GM15510 (cell line): ENCODE results near the gene GALNT3.

ENCODE experiments used
- POLR2A ChIP-seq: IDR thresholded peaks from 3 replicates; pipeline ENCODE4 v1.6.1; 2011; ENCODE audit warnings: borderline replicate concordance; ENCODE audit not compliant: insufficient read length; ENCODE audit errors: extremely low read depth

The GALNT3 gene

DNA sequence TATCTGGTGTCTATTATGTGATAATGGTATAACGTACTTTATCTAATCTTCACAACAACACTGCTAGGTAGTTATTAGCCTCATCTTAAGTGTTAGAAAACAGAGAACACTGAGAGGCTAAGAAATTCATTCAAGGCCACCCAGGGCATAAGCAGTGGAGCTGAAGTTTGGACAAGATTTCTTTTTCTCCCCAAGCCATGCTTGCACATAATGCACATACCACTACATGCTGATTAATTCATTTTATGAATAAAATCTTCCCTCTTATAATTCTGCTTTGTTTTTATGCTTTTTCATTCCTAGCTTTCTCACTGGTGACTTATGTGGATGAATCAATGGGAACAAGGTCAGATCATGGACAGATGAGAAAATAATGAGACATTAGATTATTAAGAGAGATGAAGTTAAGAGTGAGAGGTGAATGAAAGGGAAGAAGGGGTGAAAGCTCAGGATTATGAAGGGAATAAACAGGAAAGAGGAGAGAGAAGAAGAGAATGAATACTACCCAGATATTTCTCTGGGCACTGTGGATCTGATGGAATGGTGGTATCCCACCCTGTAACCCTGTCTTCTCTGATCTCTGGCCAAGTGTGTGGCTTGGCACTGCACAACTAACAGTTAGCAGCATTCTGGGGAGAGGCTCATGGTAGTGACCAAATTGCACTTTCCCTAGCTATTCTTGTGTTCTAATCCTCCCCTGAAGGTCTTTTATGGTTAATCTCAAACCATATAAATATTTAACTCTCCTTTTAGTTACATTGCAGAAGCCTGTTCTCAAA lies 17.7 kb upstream of the GALNT3 start:
- no peak for TF ChIP-seq POLR2A

- no peak for TF ChIP-seq POLR2A
Observed at GRCh38 chr2:165810418-165810817, 16.4 kb upstream of the GALNT3 start.

DNA sequence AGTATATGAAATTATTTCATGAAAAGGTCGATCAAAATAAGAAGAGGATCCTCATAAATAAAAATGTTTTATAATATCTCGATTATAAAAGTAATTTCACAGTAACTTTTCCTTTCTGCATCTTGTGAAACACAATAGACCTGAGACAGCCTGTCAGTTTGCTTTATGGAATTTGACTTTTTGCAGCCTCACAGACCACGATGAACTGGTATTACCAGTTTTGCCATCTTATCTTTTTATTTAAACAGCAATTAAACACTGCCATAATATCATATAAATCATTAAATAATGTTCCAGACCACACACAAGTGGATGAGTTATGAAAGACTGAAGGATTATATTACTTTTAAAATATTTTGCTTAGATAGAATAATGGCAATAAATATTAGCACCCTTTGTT lies 10.7 kb upstream of the GALNT3 start:
- no peak for TF ChIP-seq POLR2A

DNA sequence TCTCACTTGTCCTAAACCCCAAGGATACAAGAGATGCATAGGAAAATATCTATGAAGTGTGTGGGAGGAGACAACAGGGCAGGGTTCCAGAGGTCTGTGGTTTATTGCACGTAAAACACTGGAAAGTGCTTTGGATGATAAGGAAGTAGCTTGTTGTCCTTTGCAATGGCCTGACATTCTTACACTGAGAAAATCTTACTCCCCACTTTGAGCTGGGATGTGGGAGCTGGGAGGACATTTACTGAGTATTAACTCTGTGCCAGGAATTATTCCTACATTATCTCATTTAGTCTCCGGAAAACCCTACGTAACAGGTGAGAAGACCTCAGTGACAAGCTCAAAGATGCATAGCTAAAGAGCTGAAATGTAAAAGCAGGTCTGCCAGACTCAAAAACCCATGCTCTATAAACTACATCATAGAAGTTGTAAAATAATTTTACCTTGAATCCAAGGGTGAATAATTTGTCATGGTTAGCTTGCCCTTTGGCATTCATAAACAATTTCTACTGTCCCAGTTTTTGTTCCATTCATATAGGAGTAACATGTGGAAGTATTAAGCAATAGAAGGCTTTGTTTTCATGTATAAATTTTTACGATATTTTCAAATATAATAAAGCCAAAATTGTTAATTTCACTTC lies 9.2 kb upstream of the GALNT3 start:
- TF ChIP-seq POLR2A = no peak

- TF ChIP-seq POLR2A = no peak
Observed at GRCh38 chr2:165801176-165801575, 7.1 kb upstream of the GALNT3 start.

- TF ChIP-seq POLR2A = no peak
Observed at GRCh38 chr2:165796819-165797530, 2.9 kb upstream of the GALNT3 start.

- no peak for TF ChIP-seq POLR2A
Observed at GRCh38 chr2:165796129-165796528, 2.1 kb upstream of the GALNT3 start.

DNA sequence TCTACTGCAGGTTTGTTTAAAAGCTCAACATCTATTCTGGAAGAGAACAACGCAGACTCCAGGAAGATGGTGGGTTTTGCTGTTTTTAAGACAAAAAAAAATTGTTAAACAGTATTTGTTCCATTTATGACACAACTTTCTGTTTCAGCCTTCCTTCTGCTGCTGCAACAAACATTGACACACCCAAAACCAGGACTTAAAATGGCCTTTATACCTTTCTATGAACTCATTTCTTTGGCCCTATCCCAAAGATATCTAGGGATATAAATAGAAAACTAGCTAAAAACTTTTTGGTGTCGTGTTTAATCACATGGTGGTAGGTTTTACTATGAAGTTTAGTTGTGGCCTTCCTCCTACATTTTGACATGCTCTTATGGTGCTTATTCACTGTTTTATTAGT lies 964 bp upstream of the GALNT3 start:
- TF ChIP-seq POLR2A = no peak

DNA sequence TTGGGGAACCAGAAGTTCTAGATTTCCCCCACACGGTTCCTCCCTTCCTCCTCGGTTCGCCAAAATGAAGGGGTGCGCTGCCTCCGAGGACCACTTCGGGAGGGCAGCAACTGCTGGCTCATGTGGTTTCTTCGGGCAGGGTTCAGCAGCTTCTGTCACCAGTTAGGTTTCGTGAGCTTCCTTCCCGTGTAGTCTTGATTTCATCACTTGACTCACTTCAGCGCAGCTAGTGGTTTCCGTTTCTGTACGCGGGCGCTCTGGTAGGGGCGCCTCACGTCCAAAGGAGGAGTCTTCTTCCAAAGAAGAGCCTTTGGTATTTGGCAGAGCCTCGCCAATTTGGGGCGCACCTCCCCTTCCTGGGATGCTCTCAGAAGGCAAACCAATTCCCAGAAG lies 485 bp upstream of the GALNT3 start:
- TF ChIP-seq POLR2A = peak; percentile 43

GRCh38 chr2:165793161-165793778 lies 777 bp downstream of the GALNT3 start:
- no peak for TF ChIP-seq POLR2A

DNA sequence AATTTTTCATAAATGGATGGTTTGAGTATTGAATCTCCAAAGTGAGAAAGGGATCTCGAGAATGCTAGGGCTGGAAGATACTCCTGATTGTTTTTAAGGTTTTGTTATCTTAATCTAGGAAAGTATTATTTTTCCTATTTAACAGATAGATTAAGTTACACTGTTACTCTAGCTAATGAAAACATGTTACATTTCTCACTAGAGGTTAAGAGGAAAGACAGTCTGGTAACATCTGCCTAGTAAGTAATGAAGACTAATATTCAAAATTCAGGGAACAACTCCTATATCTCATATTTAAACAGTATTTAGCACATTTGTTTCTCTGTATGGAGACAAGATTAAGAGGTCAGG lies 2.0 kb downstream of the GALNT3 start:
- no peak for TF ChIP-seq POLR2A

DNA sequence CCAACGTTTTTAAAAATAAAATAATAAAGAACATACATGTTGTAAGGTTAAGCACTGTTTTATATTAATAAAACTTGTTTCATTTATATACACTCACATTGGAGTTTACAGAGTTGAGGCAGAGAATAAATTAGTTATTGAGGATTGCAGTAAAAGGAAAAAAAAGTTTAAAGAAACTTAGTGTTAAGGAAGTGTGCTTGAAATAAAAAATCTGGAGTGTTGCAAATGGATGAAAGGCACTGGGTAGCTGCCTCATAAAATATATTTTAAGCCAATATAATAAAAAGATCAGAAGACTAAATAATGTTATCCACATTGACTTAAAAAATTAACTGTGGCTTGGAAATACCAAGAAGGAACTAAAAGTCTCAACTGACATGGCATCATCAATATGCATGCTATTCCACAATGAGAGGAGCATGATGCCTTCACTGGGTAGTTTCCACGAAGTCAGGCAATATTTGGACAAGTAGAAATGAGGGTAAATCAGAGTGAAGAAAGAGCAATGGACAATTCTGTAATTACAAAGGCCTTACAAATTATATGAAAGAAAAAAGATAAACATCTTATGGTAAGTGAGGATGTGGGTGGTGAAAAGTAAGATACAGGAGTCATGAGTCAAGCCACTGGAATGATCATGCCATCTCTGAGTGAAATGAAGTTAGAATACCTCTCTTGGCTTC lies 2.5 kb downstream of the GALNT3 start:
- no peak for TF ChIP-seq POLR2A

DNA sequence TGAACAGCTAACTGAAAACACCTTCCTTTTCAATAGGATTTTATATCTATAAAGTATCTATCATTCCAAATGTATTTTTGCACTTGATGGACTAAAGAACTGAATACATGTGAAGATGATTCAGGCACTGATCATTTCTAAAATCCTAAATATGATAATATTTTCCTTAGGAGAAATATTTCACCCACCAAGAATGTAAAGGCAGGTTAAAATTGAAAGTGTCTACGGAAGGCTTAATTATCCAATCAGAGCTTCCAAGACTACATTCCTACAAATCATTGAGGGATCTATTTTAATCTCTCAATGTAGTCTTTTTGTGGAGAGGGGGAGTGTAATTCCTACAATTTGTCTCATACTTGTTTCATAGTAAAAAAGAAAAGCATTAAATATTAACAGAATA lies 3.6 kb downstream of the GALNT3 start:
- TF ChIP-seq POLR2A = no peak

DNA sequence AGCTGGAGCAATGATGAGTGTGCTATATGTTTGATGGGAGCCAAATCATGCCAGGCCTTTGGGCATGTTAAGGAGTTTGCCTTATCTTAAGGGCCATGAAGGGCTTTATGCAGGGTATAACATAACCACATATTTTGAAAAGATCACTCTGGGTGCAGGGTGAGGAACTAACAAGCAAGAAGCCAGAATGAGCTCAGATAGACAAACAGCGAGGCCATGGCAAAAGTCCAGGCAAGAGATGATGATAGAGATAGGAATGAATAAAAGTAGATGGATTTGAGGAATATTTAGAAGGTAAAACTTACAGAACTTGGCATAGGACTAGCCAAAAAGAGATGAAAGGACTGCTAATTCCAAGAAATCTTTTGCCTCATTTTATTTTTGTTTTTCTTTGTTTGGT lies 6.7 kb downstream of the GALNT3 start:
- no peak for TF ChIP-seq POLR2A

GRCh38 chr2:165779706-165780105 lies 14.3 kb downstream of the GALNT3 start:
- no peak for TF ChIP-seq POLR2A
